ENCODE data around the gene ZBTB42.

DNA sequence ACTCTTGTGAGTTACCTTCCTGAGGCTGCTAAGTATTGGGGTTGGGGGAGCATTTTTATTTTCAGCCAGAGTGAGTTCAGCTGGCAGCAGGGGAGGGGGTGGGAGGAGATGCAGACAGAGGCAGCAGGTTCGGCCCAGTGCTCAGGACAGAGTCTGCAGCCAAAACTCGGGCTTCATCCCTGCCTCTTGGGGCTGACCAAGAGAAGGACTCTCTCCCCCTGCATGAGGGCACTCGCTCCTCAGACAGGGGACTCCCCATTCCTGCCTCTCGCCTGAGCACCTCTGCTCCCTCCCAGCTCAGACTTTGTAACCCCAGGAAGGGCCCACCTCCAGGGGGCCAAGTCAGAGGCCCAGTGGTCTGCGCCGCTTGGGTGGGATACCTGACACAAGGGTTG lies 4.2 kb upstream of the ZBTB42 start:
- no peak for TF ChIP-seq EZH2 (IDR thresholded peaks at IDR 0.05; ENCODE audit: borderline replicate concordance, low read length)
- TF ChIP-seq, protein P1, sequence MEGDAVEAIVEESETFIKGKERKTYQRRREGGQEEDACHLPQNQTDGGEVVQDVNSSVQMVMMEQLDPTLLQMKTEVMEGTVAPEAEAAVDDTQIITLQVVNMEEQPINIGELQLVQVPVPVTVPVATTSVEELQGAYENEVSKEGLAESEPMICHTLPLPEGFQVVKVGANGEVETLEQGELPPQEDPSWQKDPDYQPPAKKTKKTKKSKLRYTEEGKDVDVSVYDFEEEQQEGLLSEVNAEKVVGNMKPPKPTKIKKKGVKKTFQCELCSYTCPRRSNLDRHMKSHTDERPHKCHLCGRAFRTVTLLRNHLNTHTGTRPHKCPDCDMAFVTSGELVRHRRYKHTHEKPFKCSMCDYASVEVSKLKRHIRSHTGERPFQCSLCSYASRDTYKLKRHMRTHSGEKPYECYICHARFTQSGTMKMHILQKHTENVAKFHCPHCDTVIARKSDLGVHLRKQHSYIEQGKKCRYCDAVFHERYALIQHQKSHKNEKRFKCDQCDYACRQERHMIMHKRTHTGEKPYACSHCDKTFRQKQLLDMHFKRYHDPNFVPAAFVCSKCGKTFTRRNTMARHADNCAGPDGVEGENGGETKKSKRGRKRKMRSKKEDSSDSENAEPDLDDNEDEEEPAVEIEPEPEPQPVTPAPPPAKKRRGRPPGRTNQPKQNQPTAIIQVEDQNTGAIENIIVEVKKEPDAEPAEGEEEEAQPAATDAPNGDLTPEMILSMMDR (conservative IDR thresholded peaks at IDR 0.05 in 1 of 2, IDR thresholded peaks at IDR 0.05 in 1 of 2; ENCODE audit: extremely low read depth in 1 of 2, insufficient read depth in 1 of 2, low read depth in 1 of 2, low read length in 2 of 2) = no peak
